ENCODE results near the gene IGHMBP2. TPM values are rescaled to one million over a fixed set of nuclear protein-coding genes. Genes with fewer than 3 reads are reported as not detected.

IGHMBP2 gene
- total RNA-seq, 2 donors from 2014 or later = 18.3 to 18.4 TPM

DNA sequence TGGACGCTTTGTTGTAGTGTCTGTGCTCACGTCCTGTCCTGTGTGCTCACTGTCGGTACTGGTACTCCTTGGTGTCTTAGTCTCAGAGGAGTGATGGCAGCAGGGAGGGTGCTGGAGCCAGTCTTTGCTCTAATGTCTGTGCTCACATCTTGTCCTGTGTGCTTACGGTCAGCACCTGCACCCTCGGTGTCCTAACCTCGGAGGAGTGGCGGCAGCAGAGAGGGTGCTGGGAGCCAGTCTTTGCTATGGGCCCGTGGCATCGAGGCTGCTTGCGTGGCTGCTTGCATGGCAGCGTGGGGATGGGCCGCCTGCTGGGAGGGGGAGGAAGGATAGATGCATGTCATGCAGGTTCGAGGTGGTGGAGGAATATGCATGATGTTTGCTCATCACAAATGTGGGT, 12.7 kb downstream of the IGHMBP2 start:
- no peak for DNase-seq (ENCODE audit: low spot score)
- intact Hi-C loops (cut with DNase I) = no loop called here

DNA sequence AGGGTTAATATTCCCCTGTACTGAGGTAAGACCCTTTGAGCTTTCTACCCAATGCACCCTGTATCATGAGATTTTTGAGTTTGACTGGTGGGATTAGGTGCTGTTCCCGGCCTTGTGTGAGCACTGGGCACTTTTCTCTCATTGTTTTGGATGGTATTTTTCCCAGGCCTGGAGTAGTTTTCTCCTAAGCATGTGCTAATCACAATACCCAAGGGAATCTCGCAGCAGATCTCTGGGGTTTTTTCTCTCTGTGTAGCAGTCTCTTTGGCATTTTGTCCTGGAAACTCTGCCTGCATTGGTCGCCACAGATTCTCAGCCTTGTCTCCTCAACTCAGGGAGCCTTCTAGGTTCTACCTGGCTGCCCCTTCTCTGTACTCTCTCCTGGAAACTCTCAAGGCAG, 19.9 kb downstream of the IGHMBP2 start:
- DNase-seq (ENCODE audit: low spot score) = peak; percentile 15
- intact Hi-C loops (cut with DNase I) = no loop called here

DNA sequence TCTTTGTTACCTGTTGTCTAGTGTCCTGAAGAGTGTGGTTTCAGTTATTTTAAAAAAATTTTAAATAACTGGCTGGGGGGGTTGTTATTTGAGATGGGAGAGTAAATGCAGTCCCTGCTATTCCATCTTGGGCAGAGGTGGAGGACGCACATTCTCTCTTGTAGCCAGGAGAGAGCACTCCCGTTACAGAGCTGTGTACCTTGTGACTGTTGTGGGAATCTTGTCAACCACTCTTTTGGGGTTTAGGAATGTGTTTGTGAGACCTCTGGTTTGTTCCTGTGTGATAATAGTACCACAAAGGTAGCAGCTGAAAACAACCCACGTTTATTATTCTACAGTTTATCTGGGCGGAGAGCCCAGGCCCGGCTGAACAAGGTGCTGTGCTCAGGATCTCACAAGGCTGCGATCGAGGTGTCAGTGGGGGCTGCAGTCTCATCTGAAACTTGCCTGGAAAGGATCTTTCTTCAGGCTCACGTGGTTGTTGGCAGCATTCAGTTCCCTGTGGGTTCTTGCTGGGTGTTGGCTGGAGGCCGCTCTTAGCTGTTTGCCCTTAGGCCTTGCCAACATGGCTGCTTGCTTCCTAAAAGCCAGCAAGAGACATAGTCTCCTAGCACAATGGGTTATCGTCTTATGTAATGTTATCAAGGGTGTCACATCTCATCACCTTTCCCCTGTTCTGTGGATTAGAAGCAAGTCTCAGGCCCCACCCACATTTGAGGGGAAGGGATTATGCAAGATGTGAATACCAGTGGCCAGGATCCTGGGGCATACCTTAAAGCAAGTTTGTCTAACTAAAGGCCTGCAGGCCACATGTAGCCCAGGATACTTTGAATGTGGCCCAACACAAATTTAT, 20.6 kb downstream of the IGHMBP2 start:
- DNase-seq (ENCODE audit: low spot score) = peak; percentile 49
- intact Hi-C loops (cut with DNase I) = no loop called here

DNA sequence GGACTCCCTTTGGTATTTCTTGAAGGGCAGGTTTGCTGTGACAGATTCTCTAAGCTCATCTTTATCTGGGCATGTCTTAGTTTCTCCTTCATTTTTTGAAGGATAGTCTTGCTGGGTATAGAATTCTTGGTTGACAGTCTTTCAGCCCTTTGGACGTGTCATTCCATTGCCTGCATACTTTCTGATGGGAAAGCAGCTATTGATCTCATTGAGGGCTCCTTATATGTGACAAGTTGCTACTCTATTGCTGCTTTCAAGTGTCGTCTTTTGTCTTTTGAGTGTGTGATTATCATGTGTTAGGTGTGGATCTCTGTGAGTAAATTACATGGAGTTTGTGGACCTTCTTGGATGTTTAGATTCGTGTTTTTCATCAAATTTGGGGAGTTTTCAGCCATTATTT, 21.9 kb downstream of the IGHMBP2 start:
- DNase-seq (ENCODE audit: low spot score) = no peak
- intact Hi-C loops (cut with DNase I) = no loop called here

DNA sequence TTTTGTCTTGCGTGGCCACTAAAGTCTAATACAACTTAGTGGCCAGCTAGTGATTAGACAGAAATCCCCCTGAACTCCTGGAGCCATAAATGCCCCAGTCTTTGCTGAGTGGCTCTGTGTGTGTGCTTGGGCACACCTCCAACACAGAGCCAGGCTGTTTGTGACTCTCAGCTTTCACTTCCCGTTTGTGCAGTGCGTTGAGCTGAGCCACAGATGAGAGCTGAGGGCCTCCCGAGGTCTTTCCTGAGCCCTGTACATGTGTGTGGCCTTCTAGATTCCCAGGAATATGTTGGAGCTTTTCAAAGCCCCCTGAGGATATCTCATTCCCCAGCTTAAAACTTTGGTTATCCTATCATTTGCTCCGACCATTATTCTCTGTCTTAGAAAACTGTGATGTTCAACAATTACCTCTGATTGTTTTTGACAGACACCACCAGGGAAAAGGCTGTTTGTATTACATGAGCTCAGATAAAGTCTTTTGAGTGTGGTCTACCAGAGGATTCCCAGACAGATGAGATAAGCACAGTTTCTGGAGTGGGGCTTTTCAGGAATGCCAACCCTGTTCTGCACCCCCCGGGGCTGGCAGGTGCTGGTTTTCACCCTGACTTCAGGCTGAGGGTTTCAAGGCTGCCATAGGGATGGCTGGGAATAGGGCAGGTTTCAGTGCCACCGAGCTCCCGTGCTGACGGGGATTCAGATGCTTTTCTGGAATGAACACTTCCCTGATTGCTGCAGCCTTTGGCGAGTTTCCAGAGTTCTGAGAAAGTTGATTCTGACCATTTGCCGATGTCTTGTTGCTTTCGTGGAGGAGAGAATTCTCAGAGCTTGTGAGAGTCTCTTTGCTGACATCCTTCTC, 23.8 kb downstream of the IGHMBP2 start:
- intact Hi-C loops (cut with DNase I) = no loop called here
- no peak for DNase-seq (ENCODE audit: low spot score)

DNA sequence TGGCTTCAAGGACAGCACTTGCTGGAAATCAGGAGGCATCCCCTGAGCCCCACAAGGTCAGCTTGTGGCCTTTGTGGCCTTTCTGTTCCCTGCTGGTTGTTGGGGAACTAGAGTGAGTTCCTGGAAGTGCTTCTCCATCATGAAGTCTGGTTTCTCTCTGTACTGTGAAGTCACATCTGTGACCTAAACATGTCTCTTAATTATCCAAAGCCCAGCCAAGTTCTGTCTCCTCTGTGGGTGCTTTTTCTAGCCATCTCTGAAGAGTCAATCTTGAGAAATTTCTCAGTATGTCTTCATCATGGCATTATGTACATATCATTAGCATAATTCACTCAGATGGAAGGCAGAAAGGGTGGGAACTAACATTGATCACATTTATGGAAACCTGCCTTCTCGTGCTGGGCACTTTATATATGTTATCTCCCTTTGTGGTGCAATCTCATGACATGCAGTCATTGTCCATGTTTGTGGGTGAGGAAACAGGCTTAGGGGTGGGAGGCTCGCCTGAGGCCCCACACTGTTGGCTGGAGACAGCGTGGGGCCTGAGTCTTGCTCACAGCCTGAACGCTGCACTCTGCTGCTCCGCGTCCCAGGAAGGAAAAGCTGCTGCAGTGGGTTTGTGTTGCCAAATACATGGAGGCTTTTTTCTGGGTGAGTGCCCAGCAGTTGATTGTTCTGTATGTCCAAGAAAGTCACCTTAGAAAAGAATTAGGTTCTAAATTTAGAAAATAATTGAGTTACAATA, 24.6 kb downstream of the IGHMBP2 start:
- intact Hi-C loops (cut with DNase I) = no loop called here
- DNase-seq (ENCODE audit: low spot score) = no peak

DNA sequence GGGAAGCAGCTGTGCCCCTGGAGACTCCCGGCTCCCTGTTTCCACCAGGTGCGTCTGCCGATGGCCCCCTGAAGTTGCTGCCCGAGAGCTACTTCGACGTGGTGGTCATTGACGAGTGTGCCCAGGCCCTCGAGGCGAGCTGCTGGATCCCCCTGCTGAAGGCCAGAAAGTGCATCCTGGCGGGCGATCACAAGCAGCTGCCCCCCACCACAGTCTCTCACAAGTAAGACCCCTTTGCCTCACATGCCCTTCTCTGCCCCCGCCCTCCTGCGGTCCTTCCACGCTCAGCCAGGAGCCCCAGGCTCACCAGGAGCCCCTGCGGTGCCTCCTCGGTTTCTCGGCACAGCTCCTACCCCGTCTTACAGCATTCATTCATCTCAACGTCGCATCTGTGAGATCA, 25.4 kb downstream of the IGHMBP2 start:
- no peak for DNase-seq (ENCODE audit: low spot score)
- intact Hi-C loops (cut with DNase I) = no loop called here

DNA sequence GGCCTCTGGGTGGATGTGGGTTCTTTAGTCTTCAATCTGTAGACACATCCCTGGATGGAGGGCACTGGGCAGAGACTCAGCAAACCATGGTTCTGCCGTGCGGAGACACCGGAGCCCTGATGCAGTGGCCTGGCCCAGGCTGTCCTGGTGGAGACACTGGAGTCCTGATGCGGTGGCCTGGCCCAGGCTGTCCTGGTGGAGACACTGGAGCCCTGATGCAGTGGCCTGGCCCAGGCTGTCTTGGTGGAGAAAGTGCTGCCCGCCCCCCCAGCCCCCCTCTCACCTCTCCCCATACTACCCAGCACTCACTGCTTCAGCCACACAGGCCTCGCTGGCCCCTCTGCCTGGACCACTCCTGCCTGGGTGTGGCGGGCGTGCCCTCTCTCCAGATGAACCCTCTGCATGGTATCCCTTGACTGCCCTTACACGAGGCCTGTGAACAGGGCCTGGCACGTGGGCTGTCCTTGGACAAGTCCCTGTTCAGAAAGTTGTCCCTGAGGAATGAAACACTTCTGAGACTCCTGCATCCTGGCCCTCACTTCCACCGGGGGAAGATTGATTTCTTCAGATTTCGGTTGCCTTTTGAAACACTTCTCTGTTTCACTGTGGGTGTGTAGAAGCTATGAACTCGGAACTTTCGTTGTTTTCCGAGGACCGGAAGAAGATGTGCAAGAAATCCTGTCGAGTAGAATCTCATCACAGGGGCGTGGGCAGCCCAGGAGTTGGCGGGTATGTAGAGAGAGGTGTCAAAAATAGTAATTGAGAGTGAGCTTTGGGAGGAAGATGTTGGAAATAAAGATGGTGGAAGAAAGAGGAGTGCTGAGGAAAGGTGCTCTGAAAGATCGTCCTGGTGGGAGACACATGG, 26.2 kb downstream of the IGHMBP2 start:
- DNase-seq (ENCODE audit: low spot score) = no peak
- intact Hi-C loops (cut with DNase I) = loop anchor here in 1 of 2 donors (10.0 kb wide), 1 partner anchor 155 kb away; no protein-coding TSS in a partner anchor

DNA sequence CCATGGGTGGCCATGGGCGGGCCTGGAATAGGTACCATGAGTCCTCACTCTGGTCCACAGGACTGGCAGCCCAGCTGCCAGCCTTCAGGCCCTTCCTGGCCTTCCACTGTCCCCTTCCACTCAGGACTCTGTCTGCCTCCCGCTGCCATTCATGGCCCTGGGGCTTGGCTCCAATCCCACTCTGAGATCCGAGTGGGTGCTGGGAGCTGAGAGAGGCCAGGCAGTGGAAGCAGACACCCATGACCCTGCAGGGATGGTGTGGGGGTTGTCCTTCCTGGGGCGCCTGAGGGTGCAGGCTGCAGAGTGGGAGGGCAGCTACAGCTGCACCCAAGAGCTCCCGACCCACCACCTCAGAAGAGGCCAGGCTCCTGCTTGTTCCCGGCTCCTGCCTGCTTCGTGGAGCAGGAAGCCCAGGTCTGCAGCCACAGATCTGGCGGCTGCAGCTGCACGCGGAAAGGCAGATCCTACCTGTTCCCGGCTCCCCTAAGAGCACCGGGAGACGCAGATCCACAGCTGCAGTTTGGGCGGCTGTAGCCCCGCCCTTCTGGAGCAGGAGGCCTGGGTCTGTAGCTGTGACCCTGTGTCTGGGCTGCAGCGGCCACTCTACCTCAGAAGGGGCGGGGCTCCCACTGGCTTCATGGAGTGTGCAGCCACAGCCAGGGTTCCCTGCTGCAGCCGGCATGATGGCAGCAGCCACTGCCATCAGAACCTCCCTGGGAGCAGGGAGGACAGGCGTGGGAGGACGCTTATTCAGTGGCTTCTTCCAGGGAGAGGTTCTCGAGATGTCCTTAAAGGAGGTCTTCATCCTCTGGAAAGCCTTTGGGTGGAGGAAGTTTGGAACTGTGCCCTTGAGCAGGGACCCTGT, 27.5 kb downstream of the IGHMBP2 start:
- intact Hi-C loops (cut with DNase I) = loop anchor here in 1 of 2 donors (10.0 kb wide), 1 partner anchor 154 kb away; no protein-coding TSS in a partner anchor
- DNase-seq (ENCODE audit: low spot score) = no peak

DNA sequence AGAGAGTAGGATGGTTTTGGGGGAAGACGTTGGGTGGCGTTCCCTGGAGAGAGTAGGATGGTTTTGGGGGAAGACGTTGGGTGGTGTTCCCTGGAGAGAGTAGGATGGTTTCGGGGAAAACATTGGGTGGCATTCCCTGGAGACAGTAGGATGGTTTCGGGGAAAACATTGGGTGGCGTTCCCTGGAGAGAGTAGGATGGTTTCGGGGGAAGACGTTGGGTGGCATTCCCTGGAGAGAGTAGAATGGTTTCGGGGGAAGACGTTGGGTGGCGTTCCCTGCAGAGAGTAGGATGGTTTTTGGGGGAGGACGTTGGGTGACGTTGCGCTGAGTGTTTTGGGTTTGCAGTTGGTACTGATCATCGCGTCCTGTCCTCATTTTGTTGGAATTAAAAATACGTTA, 28.2 kb downstream of the IGHMBP2 start:
- no peak for DNase-seq (ENCODE audit: low spot score)
- intact Hi-C loops (cut with DNase I) = loop anchor here in 1 of 2 donors (10.0 kb wide), 1 partner anchor 153 kb away; no protein-coding TSS in a partner anchor

DNA sequence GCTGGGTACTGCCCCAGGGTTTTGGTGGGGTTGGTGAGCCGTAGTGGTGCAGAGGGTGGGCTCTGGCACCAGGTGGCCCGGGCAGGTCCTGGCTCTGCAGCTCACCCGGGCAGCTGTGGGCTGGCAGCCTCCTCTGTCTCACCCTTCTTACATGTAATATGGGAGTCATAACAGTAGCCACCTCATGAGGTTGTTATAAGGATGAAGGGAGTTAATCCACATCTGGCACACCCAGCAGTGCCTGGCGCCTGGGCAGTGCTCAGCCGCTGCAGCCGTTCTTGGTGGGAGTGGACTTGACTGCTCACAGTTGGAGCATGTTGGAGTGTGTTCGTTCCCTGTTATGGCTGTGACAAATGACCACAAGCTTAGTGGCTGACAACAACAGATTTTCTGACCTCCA, 28.7 kb downstream of the IGHMBP2 start:
- DNase-seq (ENCODE audit: low spot score) = peak; percentile 62
- intact Hi-C loops (cut with DNase I) = loop anchor here in 1 of 2 donors (10.0 kb wide), 1 partner anchor 152 kb away; no protein-coding TSS in a partner anchor

DNA sequence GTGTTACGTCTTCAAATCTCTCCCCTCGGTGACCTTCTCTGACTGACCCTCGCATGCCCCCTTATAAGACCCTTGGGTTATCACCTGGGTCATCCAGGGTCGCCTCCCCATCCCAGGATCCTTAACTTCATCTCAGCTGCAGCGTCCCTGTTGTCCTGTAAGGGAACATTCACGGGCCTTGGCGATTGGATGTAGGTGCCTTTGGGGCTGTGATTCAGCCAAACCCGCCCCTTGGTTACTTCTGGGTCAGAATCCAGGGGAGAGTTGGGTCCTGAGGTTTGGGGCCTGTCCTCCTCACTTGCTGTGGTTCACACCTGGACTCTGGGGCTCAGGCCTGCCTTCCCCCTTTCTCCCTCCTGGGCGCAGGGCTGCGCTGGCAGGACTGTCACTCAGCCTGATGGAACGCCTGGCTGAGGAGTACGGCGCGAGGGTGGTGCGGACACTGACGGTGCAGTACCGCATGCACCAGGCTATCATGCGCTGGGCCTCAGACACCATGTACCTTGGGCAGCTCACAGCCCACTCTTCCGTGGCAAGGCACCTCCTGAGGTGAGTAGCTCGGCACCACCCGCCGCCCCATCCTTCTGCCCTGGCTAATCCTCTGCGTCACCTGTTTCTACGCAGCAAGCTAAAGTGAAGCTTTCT, 29.4 kb downstream of the IGHMBP2 start:
- peak; percentile 58 for DNase-seq (ENCODE audit: low spot score)
- intact Hi-C loops (cut with DNase I) = loop anchor here in 1 of 2 donors (10.0 kb wide), 1 partner anchor 152 kb away; no protein-coding TSS in a partner anchor

DNA sequence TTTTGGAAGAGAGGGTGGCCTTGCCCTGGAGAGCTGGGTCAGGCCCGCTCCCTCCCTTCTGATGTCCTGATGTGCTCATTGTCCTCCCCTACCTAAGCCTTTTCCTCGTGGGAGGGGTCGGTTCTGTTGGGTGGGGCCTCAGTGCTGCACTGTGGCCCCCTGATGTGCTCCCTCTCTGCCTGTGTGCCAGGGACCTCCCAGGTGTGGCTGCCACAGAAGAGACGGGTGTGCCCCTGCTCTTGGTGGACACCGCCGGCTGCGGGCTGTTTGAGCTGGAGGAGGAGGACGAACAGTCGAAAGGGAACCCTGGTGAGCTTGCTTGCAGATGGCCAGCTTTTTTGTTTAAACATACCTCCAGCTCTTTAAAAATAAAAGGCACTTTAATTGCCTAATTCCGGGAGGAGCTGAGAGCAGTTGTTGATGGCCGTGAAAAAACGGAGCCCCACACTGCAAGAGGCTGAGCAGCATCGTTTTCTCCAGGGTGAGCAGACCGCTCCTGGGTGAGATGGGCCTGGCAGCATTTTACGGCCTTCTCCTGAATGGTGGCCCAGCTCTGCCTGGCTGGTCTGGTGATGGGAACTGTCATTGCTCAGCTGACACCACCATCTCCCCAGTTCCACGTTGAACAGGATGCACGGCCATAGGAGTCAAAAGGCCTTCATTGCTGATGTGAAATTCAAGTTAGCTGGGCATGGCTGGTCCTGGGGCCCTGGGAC, 30.1 kb downstream of the IGHMBP2 start:
- DNase-seq (ENCODE audit: low spot score) = no peak
- intact Hi-C loops (cut with DNase I) = loop anchor here in 1 of 2 donors (10.0 kb wide), 1 partner anchor 151 kb away; no protein-coding TSS in a partner anchor

DNA sequence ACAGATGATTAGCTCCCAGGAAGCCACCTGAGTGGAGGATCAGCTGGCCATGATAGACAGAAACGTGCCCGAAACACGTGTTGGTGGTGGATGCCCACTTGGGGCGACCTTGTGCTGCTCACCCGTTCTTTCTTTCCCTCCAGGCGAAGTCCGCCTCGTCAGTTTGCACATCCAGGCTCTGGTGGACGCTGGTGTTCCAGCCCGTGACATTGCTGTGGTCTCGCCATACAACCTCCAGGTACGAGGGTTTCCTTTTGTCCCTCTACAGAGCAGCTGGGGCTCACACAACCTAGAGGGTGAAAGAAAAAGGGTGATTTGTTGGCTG, 30.6 kb downstream of the IGHMBP2 start:
- DNase-seq (ENCODE audit: low spot score) = no peak
- intact Hi-C loops (cut with DNase I) = loop anchor here in 1 of 2 donors (10.0 kb wide), 1 partner anchor 151 kb away; no protein-coding TSS in a partner anchor

DNA sequence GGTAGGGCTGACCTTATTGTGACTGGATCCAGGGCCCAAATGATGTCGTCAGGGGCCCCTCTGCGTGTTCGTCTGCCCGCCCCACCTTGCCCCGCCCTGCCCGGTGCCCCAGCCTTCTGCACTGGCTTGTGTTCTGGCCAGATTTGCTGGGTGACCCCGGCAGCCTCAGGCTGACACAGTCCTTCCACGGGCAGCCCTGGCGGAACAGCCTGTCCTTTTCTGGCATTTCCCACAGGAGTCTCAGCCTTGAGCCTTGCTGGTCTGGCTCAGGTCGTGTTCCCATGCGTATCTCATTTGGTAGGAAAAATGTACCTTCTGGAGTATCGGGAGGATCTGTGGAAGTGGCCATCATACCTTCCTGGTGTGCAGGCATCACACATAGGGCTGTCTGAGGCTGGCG, 31.0 kb downstream of the IGHMBP2 start:
- DNase-seq (ENCODE audit: low spot score) = no peak
- intact Hi-C loops (cut with DNase I) = loop anchor here in 1 of 2 donors (10.0 kb wide), 1 partner anchor 150 kb away; no protein-coding TSS in a partner anchor

DNA sequence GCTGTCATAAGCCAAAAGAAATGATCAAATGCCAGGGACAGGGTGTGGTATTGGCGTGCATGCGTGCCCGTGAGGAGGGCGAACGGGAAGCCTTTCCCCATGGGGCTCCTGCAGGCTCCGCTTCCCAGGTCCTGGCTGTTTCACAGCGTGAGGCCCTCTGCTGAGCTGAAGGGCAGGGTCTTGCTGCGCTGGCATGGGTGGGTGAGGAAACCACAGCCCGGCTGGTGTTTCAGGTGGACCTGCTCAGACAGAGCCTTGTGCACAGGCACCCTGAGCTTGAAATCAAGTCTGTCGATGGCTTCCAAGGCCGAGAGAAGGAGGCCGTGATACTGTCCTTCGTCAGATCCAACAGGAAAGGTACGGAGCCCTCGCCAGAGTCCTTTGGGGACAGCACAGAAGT, 31.4 kb downstream of the IGHMBP2 start:
- intact Hi-C loops (cut with DNase I) = loop anchor here in 1 of 2 donors (10.0 kb wide), 1 partner anchor 150 kb away; no protein-coding TSS in a partner anchor
- DNase-seq (ENCODE audit: low spot score) = no peak

All from posterior vena cava (tissue), 2 donors.